HCT116 (cell line): ENCODE measurements around the gene ENTPD8. TPM values are rescaled to one million over a fixed set of nuclear protein-coding genes. Genes with fewer than 3 reads are reported as not detected.

Experiments
- ATAC-seq: fragments of 200-7000 bp; cut with Tn5 transposase; 2 replicates; pipeline ENCODE4 v1.9.1; 2020; ENCODE audit warnings: mild to moderate bottlenecking, moderate library complexity
- BruUV-seq: library from RNA; stranded (reverse); fragments of 400-500 nt; replicated peaks from 2 replicates; lab custom pipeline; 2021; lab: Mats Ljungman, UMichigan
- CTCF ChIA-PET: fragments of 300-600 bp; sonication (Branson Sonifier 250); formaldehyde crosslinking; loops from one replicate; lab custom pipeline; 2021; ENCODE audit warnings: antibody characterized with exemption; lab: Charles Lee
- POLR2A ChIA-PET: fragments of 300-600, 350-600 bp; sonication (Branson Sonifier 250); formaldehyde crosslinking; loops from one replicate; lab custom pipeline; 2021; ENCODE audit warnings: antibody characterized with exemption; lab: Charles Lee
- RAD21 ChIA-PET, 2 experiments: fragments of 300-600 bp; sonication (Branson Sonifier 250); formaldehyde crosslinking; loops; one replicate each; lab custom pipeline; 2023; ENCODE audit warnings: low total read pairs in 2 of 2; ENCODE audit not compliant: uncharacterized antibody in 2 of 2, unreplicated experiment in 2 of 2, low non-redundant PET in 1 of 2; lab: Charles Lee
- DNase-seq: peaks from one replicate; pipeline ENCODE4 v3.0.0-alpha.2; 2010; ENCODE audit warnings: low read depth, low spot score
- H2AFZ ChIP-seq: fragments of 200-600 bp; shearing (Covaris generic), sonication (generic); 2 replicates; pipeline ENCODE4 v1.6.1; 2017; ENCODE audit warnings: low read depth, mixed run types, mixed read lengths, antibody characterized with exemption, low read length; ENCODE audit not compliant: poor library complexity, severe bottlenecking
- H3K27ac ChIP-seq: 2 replicates; pipeline ENCODE4 v1.5.1; 2012; ENCODE audit warnings: low read depth, low read length
- H3K27me3 ChIP-seq: fragments of 200-600 bp; sonication (generic); 2 replicates; pipeline ENCODE4 v1.6.1; 2016; ENCODE audit warnings: mixed run types, low read length, mixed read lengths; ENCODE audit not compliant: insufficient read depth
- H3K36me3 ChIP-seq, 2 experiments: fragments of 200-500 bp in 1 of 2; fragments of 200-600 bp in 1 of 2; sonication (Bioruptor generic) in 1 of 2; sonication (generic) in 1 of 2; 2 replicates each; pipeline versions ENCODE4 v1.5.1 to v1.6.1; 2014 to 2016; ENCODE audit warnings: low read length in 2 of 2, inconsistent platforms in 1 of 2, mixed read lengths in 1 of 2, mixed run types in 1 of 2; ENCODE audit not compliant: insufficient read depth in 2 of 2, control insufficient read depth in 1 of 2
- H3K4me1 ChIP-seq, 2 experiments: fragments of 200-600 bp in 1 of 2; sonication (generic) in 1 of 2; 2 replicates each; pipeline versions ENCODE4 v1.5.1 to v1.6.1; 2012 to 2017; ENCODE audit warnings: low read length in 2 of 2, inconsistent platforms in 1 of 2, mild to moderate bottlenecking in 1 of 2, mixed read lengths in 1 of 2, mixed run types in 1 of 2, moderate library complexity in 1 of 2; ENCODE audit not compliant: insufficient read depth in 2 of 2, control insufficient read depth in 1 of 2
- H3K4me2 ChIP-seq: fragments of 200-600 bp; sonication (generic); 2 replicates; pipeline ENCODE4 v1.6.1; 2017; ENCODE audit warnings: mixed run types, low read length, mixed read lengths
- H3K4me3 ChIP-seq, 2 experiments: fragments of 200-600 bp in 1 of 2; sonication (generic) in 1 of 2; replicated peaks in 1 of 2; 2 replicates each; pipeline ENCODE4 v1.5.1; 2011 to 2016; ENCODE audit warnings: low read length in 2 of 2, control low read depth in 1 of 2, low read depth in 1 of 2, mild to moderate bottlenecking in 1 of 2, mixed read lengths in 1 of 2, mixed run types in 1 of 2
- H3K79me2 ChIP-seq: fragments of 200-600 bp; sonication (generic); 2 replicates; pipeline ENCODE4 v1.6.1; 2017; ENCODE audit warnings: mild to moderate bottlenecking, mixed run types, low read length, moderate library complexity, mixed read lengths; ENCODE audit not compliant: insufficient read depth
- H3K9ac ChIP-seq: fragments of 200-600 bp; sonication (generic); 2 replicates; pipeline ENCODE4 v1.6.1; 2016; ENCODE audit warnings: low read length, mixed read lengths
- H3K9me2 ChIP-seq: fragments of 200-600 bp; sonication (generic), shearing (Covaris generic); 2 replicates; pipeline ENCODE4 v1.6.1; 2017; ENCODE audit warnings: mixed run types, mild to moderate bottlenecking, moderate library complexity; ENCODE audit not compliant: insufficient read depth
- H3K9me3 ChIP-seq, 2 experiments: fragments of 200-500 bp in 1 of 2; fragments of 200-600 bp in 1 of 2; sonication (Bioruptor generic) in 1 of 2; sonication (generic) in 1 of 2; 2 replicates each; pipeline ENCODE4 v1.6.1; 2014 to 2017; ENCODE audit warnings: low read length in 2 of 2, mixed read lengths in 2 of 2, inconsistent platforms in 1 of 2, low read depth in 1 of 2, mild to moderate bottlenecking in 1 of 2, mixed run types in 1 of 2, moderate library complexity in 1 of 2; ENCODE audit not compliant: control insufficient read depth in 1 of 2, insufficient read depth in 1 of 2
- H4K20me1 ChIP-seq: fragments of 200-600 bp; sonication (generic), shearing (Covaris generic); 2 replicates; pipeline ENCODE4 v1.6.1; 2017; ENCODE audit warnings: mixed run types, mild to moderate bottlenecking, moderate library complexity; ENCODE audit not compliant: insufficient read depth
- CEBPB ChIP-seq: IDR thresholded peaks from 2 replicates; pipeline ENCODE4 v1.6.1; 2012; ENCODE audit warnings: low read depth
- EGR1 ChIP-seq: IDR thresholded peaks from 2 replicates; pipeline ENCODE4 v1.6.1; 2012; ENCODE audit warnings: low read depth
- JUND ChIP-seq: IDR thresholded peaks from 2 replicates; pipeline ENCODE4 v1.6.1; 2012
- POLR2A ChIP-seq: IDR thresholded peaks from 2 replicates; pipeline ENCODE4 v1.7.0; 2011; ENCODE audit warnings: borderline replicate concordance; ENCODE audit not compliant: insufficient read depth, insufficient read length; ENCODE audit errors: extremely low read depth
- POLR2AphosphoS5 ChIP-seq: IDR thresholded peaks from 2 replicates; pipeline ENCODE4 v1.6.1; 2011; ENCODE audit warnings: mild to moderate bottlenecking, low read depth, low read length, moderate library complexity
- SIN3A ChIP-seq: IDR thresholded peaks from 2 replicates; pipeline ENCODE4 v1.6.1; 2012; ENCODE audit warnings: low read depth
- SP1 ChIP-seq: IDR thresholded peaks from 2 replicates; pipeline ENCODE4 v1.6.1; 2012; ENCODE audit warnings: low read depth
- ZFX ChIP-seq: fragments of 450-650 bp; IDR thresholded peaks from 2 replicates; pipeline ENCODE4 v1.6.1; 2017
- ZNF274 ChIP-seq: fragments of 200-500 bp; sonication (Bioruptor generic); IDR thresholded peaks from 2 replicates; pipeline ENCODE4 v1.6.1; 2014; ENCODE audit warnings: mild to moderate bottlenecking, low read depth, low read length, inconsistent platforms
- intact Hi-C: fragments of 100-400 bp; cut with micrococcal nuclease; formaldehyde crosslinking; loops from 2 replicates; pipeline ENCODE4 v1.10.0; 2022
- total RNA-seq: library from RNA; stranded (reverse); gene quantifications from one replicate; pipeline ENCODE4 v1.2.1, GENCODE V29; 2021; ENCODE audit not compliant: unreplicated experiment
- TF ChIP-seq, protein P1 (sequence below): IDR thresholded peaks from 2 replicates; pipeline ENCODE4 v1.6.1; 2011; ENCODE audit warnings: mild to moderate bottlenecking, low read length, moderate library complexity; ENCODE audit not compliant: insufficient replicate concordance; ENCODE audit errors: extremely low read depth

ENTPD8 gene
- total RNA-seq, 1 experiment from 2014 or later, result 1.7 TPM

DNA sequence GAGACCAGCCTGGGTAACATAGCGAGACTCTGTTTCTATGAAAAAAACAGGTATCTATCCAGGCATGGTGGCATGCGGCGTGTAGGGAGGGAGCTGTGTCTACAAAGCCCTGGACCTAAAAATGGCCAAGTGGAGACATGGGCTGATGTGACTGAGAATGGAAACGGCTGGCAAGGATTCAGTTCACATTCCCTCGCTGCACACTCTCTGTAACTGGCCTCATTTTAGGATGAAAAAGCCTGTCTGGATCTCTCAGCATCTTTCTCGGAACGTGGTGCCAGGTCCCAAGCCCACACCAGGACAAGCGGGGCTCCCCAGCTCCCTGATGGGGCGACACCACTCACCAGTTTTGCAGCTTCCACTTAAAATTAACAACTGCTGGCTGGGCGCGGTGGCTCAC is 31.6 kb downstream of the ENTPD8 start:
- Histone ChIP-seq H3K9me3 (no peaks in the 10 kb centered on the region), H3K36me3 (no peaks in the 10 kb centered on the region), H3K9ac (no peak overlapping the region), H3K27me3 (no peaks in the 10 kb centered on the region), H3K4me2 (no peak overlapping the region), H2AFZ (no peak overlapping the region), H3K79me2 (peaks cover 11% of the 10 kb centered on the region; the same call in 1 of the 2 replicates), H3K27ac (no peak overlapping the region), H3K4me3 (no peak overlapping the region), H4K20me1 (no peaks in the 10 kb centered on the region), H3K4me1 (peaks cover 46 to 69% of the 10 kb centered on the region in 2 experiments), H3K9me2 (no peaks in the 10 kb centered on the region)
- POLR2A ChIA-PET, result interaction anchor here (0.9 to 1.1 kb wide), 2 partner anchors 107 to 132 kb away, joined by 3 read pairs; partner anchors contain the start of genes NRARP and TOR4A
- no TSS peak for BruUV-seq
- intact Hi-C loops, result no loop called here
- ATAC-seq (no peak), DNase-seq (no peak)
- TF ChIP-seq ZFX (no peak), JUND (no peak), POLR2AphosphoS5 (no peak), EGR1 (no peak), ZNF274 (no peak), SIN3A (no peak), CEBPB (no peak), POLR2A (no peak), SP1 (no peak)
- TF ChIP-seq, protein P1, sequence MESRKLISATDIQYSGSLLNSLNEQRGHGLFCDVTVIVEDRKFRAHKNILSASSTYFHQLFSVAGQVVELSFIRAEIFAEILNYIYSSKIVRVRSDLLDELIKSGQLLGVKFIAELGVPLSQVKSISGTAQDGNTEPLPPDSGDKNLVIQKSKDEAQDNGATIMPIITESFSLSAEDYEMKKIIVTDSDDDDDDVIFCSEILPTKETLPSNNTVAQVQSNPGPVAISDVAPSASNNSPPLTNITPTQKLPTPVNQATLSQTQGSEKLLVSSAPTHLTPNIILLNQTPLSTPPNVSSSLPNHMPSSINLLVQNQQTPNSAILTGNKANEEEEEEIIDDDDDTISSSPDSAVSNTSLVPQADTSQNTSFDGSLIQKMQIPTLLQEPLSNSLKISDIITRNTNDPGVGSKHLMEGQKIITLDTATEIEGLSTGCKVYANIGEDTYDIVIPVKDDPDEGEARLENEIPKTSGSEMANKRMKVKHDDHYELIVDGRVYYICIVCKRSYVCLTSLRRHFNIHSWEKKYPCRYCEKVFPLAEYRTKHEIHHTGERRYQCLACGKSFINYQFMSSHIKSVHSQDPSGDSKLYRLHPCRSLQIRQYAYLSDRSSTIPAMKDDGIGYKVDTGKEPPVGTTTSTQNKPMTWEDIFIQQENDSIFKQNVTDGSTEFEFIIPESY, result no peak
- CTCF ChIA-PET, result interaction anchor here (0.8 to 2.1 kb wide), 2 partner anchors 108 to 123 kb away, joined by 3 to 5 read pairs; partner anchors contain the start of gene NRARP
- RAD21 ChIA-PET, result interaction anchor here in 1 of 2 experiments (0.6 kb wide), 1 partner anchor 13 kb away, joined by 11 read pairs; the partner anchor contains the start of genes EXD3 and NOXA1
